Endodermal cell (in vitro differentiated cells): Measurements from ENCODE around the gene FBXL19. TPM values are rescaled to one million over a fixed set of nuclear protein-coding genes. Genes with fewer than 3 reads are reported as not detected.

Experiments
- DNase-seq: peaks from one replicate; pipeline ENCODE4 v3.0.0-alpha.2; 2017
- H3K27ac ChIP-seq: 2 replicates; pipeline ENCODE4 v1.5.1; 2013; ENCODE audit warnings: mild to moderate bottlenecking, low read depth, low read length, moderate library complexity
- H3K27me3 ChIP-seq: 2 replicates; pipeline ENCODE4 v1.6.1; 2013; ENCODE audit warnings: mild to moderate bottlenecking, low read length, moderate library complexity; ENCODE audit not compliant: insufficient read depth, control insufficient read depth, poor library complexity, severe bottlenecking
- H3K36me3 ChIP-seq: 2 replicates; pipeline ENCODE4 v1.7.0; 2013; ENCODE audit warnings: mild to moderate bottlenecking, low read length, moderate library complexity; ENCODE audit not compliant: control insufficient read depth, insufficient read depth
- H3K4me1 ChIP-seq: one replicate; pipeline ENCODE4 v1.7.0; 2013; ENCODE audit warnings: low read length; ENCODE audit not compliant: control insufficient read depth, insufficient read depth
- H3K4me3 ChIP-seq: 2 replicates; pipeline ENCODE4 v1.5.1; 2013; ENCODE audit warnings: mild to moderate bottlenecking, low read length, moderate library complexity
- H3K9ac ChIP-seq: 2 replicates; pipeline ENCODE4 v1.6.1; 2013; ENCODE audit warnings: mild to moderate bottlenecking, low read length, moderate library complexity; ENCODE audit not compliant: poor library complexity, severe bottlenecking; ENCODE audit errors: extremely low read depth
- H3K9me3 ChIP-seq: 2 replicates; pipeline ENCODE4 v1.6.1; 2013; ENCODE audit warnings: mild to moderate bottlenecking, low read length, moderate library complexity; ENCODE audit not compliant: control insufficient read depth
- H3K27ac Mint-ChIP-seq: 2 replicates; pipeline ENCODE4 v1.8.0; 2020; ENCODE audit warnings: mixed read lengths
- H3K27me3 Mint-ChIP-seq: 2 replicates; pipeline ENCODE4 v1.8.0; 2021; ENCODE audit warnings: mild to moderate bottlenecking, mixed read lengths; ENCODE audit not compliant: insufficient read depth
- H3K36me3 Mint-ChIP-seq: 2 replicates; pipeline ENCODE4 v1.8.0; 2020; ENCODE audit warnings: low read depth, mixed read lengths
- H3K4me1 Mint-ChIP-seq: 2 replicates; pipeline ENCODE4 v1.8.0; 2020; ENCODE audit warnings: mixed read lengths
- H3K4me3 Mint-ChIP-seq: 2 replicates; pipeline ENCODE4 v1.8.0; 2020; ENCODE audit warnings: mild to moderate bottlenecking, moderate library complexity, mixed read lengths
- H3K9me3 Mint-ChIP-seq: 2 replicates; pipeline ENCODE4 v1.8.0; 2020; ENCODE audit warnings: mild to moderate bottlenecking, mixed read lengths
- CTCF ChIP-seq: fragments of 200-600 bp; sonication (generic); conservative IDR thresholded peaks from 2 replicates; pipeline ENCODE4 v1.5.0; 2021; ENCODE audit warnings: antibody characterized with exemption, mild to moderate bottlenecking
- WGBS, 2 experiments: methylation state at CpG; one replicate each; pipeline versions ENCODE4 v1.1.5 to v1.1.7; 2013; ENCODE audit warnings: missing lambda C conversion rate in 2 of 2, mixed read lengths in 1 of 2; ENCODE audit not compliant: insufficient coverage in 1 of 2, insufficient read length in 1 of 2; 5-methylcytosine and 5-hydroxymethylcytosine counted together
- total RNA-seq, 2 donors: library from RNA; stranded (reverse); fragmentation: NEBNext Ultra II Directional in 1 of 2; extraction: Animal tissue kit (Norgen Biotek cat#: 25700) in 1 of 2; gene quantifications; 2 replicates in 1 of 2; 3 replicates in 1 of 2; pipeline ENCODE4 v1.2.1, GENCODE V29; 2021

The FBXL19 gene
- total RNA-seq, 2 donors from 2014 or later: 74.0 to 84.3 TPM

GRCh38 chr16:30980023-30980371, 56.6 kb downstream of the FBXL19 start:
- H3K27me3 Mint-ChIP-seq: no peaks in the 10 kb centered on the region
- no peak overlapping the region for H3K4me3 Mint-ChIP-seq
- Histone ChIP-seq H3K27ac (no peak overlapping the region), H3K9me3 (no peaks in the 10 kb centered on the region), H3K9ac (no peak overlapping the region), H3K4me3 (no peak overlapping the region), H3K36me3 (peaks cover 51% of the 10 kb centered on the region), H3K4me1 (no peaks in the 10 kb centered on the region), H3K27me3 (no peaks in the 10 kb centered on the region)
- TF ChIP-seq CTCF: no peak
- no peaks in the 10 kb centered on the region for H3K4me1 Mint-ChIP-seq
- H3K9me3 Mint-ChIP-seq: no peaks in the 10 kb centered on the region
- no peak overlapping the region for H3K27ac Mint-ChIP-seq
- WGBS, 2 experiments: 96 to 97% methylated on average over 12 to 15 of the region's 15 CpGs
- no peak for DNase-seq
- peaks cover 58% of the 10 kb centered on the region for H3K36me3 Mint-ChIP-seq

- Mint-ChIP-seq H3K4me1 (peaks cover 2% of the 10 kb centered on the region), H3K9me3 (no peaks in the 10 kb centered on the region), H3K27me3 (no peaks in the 10 kb centered on the region), H3K27ac (no peak overlapping the region), H3K36me3 (peaks cover 58% of the 10 kb centered on the region), H3K4me3 (no peak overlapping the region)
- H3K27me3 ChIP-seq: no peaks in the 10 kb centered on the region
- TF ChIP-seq CTCF: no peak
- H3K9ac ChIP-seq: no peak overlapping the region
- no peak for DNase-seq
- no peaks in the 10 kb centered on the region for H3K4me1 ChIP-seq
- no peak overlapping the region for H3K27ac ChIP-seq
- peaks cover 51% of the 10 kb centered on the region for H3K36me3 ChIP-seq
- 96 to 97% methylated on average over 20 to 29 of the region's 29 CpGs for WGBS, 2 experiments
- no peaks in the 10 kb centered on the region for H3K9me3 ChIP-seq
- no peak overlapping the region for H3K4me3 ChIP-seq
These were observed 57.1 kb downstream of the FBXL19 start for GRCh38 chr16:30980434-30980833.

GRCh38 chr16:30980959-30981358, 57.6 kb downstream of the FBXL19 start:
- H3K27ac ChIP-seq: no peak overlapping the region
- no peak for TF ChIP-seq CTCF
- Mint-ChIP-seq H3K4me3 (no peak overlapping the region), H3K27ac (no peak overlapping the region), H3K4me1 (peaks cover 2% of the 10 kb centered on the region), H3K9me3 (no peaks in the 10 kb centered on the region), H3K27me3 (no peaks in the 10 kb centered on the region), H3K36me3 (peaks cover 53% of the 10 kb centered on the region)
- H3K27me3 ChIP-seq: no peaks in the 10 kb centered on the region
- no peaks in the 10 kb centered on the region for H3K9me3 ChIP-seq
- WGBS, 2 experiments: 96 to 99% methylated on average over 12 to 14 of the region's 14 CpGs
- no peak overlapping the region for H3K4me3 ChIP-seq
- no peak overlapping the region for H3K9ac ChIP-seq
- no peak for DNase-seq
- peaks cover 46% of the 10 kb centered on the region for H3K36me3 ChIP-seq
- no peaks in the 10 kb centered on the region for H3K4me1 ChIP-seq
